ENCODE results near the gene WASL.
"Not testable (repeated sequence)": the region's sequence is repeated elsewhere in the genome, so short reads cannot be mapped to it uniquely, and the experiment has no call there.

WASL gene

DNA sequence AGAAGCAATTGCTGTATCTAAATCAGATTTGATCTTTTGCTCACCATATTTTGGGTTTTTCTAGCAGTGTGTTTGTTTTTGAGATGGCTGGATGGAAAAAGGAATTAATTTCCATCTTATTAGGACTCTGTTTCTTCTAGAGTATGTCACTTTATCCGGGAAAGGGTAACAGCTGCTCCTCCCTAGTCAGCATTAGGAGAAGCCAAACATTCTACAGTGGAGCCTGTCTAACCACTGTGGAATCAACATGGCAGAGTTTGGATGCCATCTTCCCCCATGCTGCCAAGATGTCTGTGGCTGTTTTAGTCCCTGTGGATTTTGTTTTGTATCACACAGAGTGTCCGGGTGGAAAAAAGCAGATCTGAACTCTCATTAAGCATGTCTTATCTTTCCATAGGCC lies 109.2 kb downstream of the WASL start:
- peaks cover 2 to 31% (median 23%) of the 10 kb centered on the region in 5 donors for H3K4me1 ChIP-seq (ENCODE audit: control insufficient read depth in 5 of 5, insufficient read depth in 5 of 5, low read length in 5 of 5)
- H3K27me3 ChIP-seq (ENCODE audit: control insufficient read depth in 5 of 5, insufficient read depth in 4 of 5, low read length in 5 of 5) = no peaks in the 10 kb centered on the region
- no peaks in the 10 kb centered on the region for H3K9me3 ChIP-seq (ENCODE audit: control insufficient read depth in 5 of 5, low read length in 5 of 5)
- no peak overlapping the region for H3K9ac ChIP-seq (ENCODE audit: low read length in 5 of 5)
- no peak overlapping the region for H3K4me3 ChIP-seq (ENCODE audit: low read depth in 1 of 5, low read length in 5 of 5)
- no peaks in the 10 kb centered on the region for H3K36me3 ChIP-seq (ENCODE audit: control insufficient read depth in 5 of 5, insufficient read depth in 5 of 5, low read length in 5 of 5)
- no peak overlapping the region for H3K27ac ChIP-seq (ENCODE audit: low read depth, low read length)

DNA sequence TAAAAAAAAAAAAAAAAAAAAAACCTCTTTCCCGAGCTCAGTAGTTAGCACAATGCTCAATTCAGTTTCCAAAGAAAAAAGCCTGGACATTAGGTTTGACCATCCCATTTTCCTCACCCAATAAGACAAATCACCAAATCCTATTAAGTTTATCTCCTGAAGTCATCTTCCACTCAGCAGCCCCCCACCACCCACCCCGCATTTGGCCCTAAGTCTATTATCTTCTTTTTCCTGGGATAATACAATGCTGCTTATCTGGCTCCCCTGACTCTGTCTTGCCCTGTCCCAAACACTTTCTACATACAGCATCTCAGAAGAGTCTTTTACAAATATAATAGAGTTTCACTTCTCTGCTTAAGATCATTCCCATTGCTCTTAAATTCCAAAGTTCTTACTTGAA lies 110.9 kb downstream of the WASL start:
- H3K36me3 ChIP-seq (ENCODE audit: control insufficient read depth in 5 of 5, insufficient read depth in 5 of 5, low read length in 5 of 5) = no peaks in the 10 kb centered on the region
- H3K9ac ChIP-seq (ENCODE audit: low read length in 5 of 5) = no peak overlapping the region
- H3K27ac ChIP-seq (ENCODE audit: low read depth, low read length) = no peak overlapping the region
- H3K4me1 ChIP-seq (ENCODE audit: control insufficient read depth in 5 of 5, insufficient read depth in 5 of 5, low read length in 5 of 5) = peaks cover 0 to 14% (median 7%) of the 10 kb centered on the region in 5 donors
- no peaks in the 10 kb centered on the region for H3K27me3 ChIP-seq (ENCODE audit: control insufficient read depth in 5 of 5, insufficient read depth in 4 of 5, low read length in 5 of 5)
- H3K9me3 ChIP-seq (ENCODE audit: control insufficient read depth in 5 of 5, low read length in 5 of 5) = no peaks in the 10 kb centered on the region
- H3K4me3 ChIP-seq (ENCODE audit: low read depth in 1 of 5, low read length in 5 of 5) = no peak overlapping the region

- no peaks in the 10 kb centered on the region for H3K36me3 ChIP-seq (ENCODE audit: control insufficient read depth in 5 of 5, insufficient read depth in 5 of 5, low read length in 5 of 5)
These were observed 111.6 kb downstream of the WASL start for GRCh38 chr7:123637203-123637602.

GRCh38 chr7:123635551-123636359 lies 113.0 kb downstream of the WASL start:
- no peaks in the 10 kb centered on the region for H3K36me3 ChIP-seq (ENCODE audit: control insufficient read depth in 5 of 5, insufficient read depth in 5 of 5, low read length in 5 of 5)
- H3K27me3 ChIP-seq (ENCODE audit: control insufficient read depth in 5 of 5, insufficient read depth in 4 of 5, low read length in 5 of 5) = no peaks in the 10 kb centered on the region
- no peak overlapping the region for H3K27ac ChIP-seq (ENCODE audit: low read depth, low read length)
- H3K4me3 ChIP-seq (ENCODE audit: low read depth in 1 of 5, low read length in 5 of 5) = no peak overlapping the region
- H3K4me1 ChIP-seq (ENCODE audit: control insufficient read depth in 5 of 5, insufficient read depth in 5 of 5, low read length in 5 of 5) = peaks cover 0 to 3% (median 0%) of the 10 kb centered on the region in 5 donors
- H3K9ac ChIP-seq (ENCODE audit: low read length in 5 of 5) = no peak overlapping the region
- no peaks in the 10 kb centered on the region for H3K9me3 ChIP-seq (ENCODE audit: control insufficient read depth in 5 of 5, low read length in 5 of 5)

More at GRCh38 chr7:123637203-123637602, 111.6 kb downstream of the WASL start:
- no peaks in the 10 kb centered on the region for H3K9me3 ChIP-seq (ENCODE audit: control insufficient read depth in 5 of 5, low read length in 5 of 5)
- no peak overlapping the region for H3K27ac ChIP-seq (ENCODE audit: low read depth, low read length)
- no peak overlapping the region for H3K4me3 ChIP-seq (ENCODE audit: low read depth in 1 of 5, low read length in 5 of 5)
- H3K27me3 ChIP-seq (ENCODE audit: control insufficient read depth in 5 of 5, insufficient read depth in 4 of 5, low read length in 5 of 5) = no peaks in the 10 kb centered on the region
- no peak overlapping the region for H3K9ac ChIP-seq (ENCODE audit: low read length in 5 of 5)
- peaks cover 0 to 9% (median 4%) of the 10 kb centered on the region in 5 donors for H3K4me1 ChIP-seq (ENCODE audit: control insufficient read depth in 5 of 5, insufficient read depth in 5 of 5, low read length in 5 of 5)

DNA sequence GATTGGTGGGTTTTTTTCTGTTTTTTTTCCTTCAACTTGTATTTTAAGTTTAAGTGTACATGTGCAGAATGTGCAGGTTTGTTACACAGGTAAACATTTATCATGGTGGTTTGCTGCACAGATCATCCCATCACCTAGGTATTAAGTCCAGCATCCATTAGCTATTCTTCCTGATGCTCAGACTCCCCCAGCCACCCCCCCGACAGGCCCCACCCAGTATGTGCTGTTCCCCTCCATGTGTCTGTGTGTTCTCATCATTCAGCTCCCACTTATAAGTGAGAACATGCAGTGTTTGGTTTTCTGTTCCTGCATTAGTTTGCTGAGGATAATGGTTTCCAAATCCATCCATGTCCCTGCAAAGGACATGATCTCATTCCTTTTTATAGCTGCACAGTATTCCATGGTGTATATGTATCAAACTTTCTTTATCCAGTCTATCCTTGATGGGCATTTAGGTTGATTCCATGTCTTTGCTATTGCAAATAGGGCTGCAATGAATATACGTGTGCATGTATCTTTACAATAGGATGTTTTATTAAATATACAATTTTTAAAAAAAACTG lies 114.7 kb downstream of the WASL start:
- not testable (repeated sequence) for H3K27ac ChIP-seq (ENCODE audit: low read depth, low read length); H3K4me1 ChIP-seq (ENCODE audit: control insufficient read depth in 5 of 5, insufficient read depth in 5 of 5, low read length in 5 of 5); H3K27me3 ChIP-seq (ENCODE audit: control insufficient read depth in 5 of 5, insufficient read depth in 4 of 5, low read length in 5 of 5)

DNA sequence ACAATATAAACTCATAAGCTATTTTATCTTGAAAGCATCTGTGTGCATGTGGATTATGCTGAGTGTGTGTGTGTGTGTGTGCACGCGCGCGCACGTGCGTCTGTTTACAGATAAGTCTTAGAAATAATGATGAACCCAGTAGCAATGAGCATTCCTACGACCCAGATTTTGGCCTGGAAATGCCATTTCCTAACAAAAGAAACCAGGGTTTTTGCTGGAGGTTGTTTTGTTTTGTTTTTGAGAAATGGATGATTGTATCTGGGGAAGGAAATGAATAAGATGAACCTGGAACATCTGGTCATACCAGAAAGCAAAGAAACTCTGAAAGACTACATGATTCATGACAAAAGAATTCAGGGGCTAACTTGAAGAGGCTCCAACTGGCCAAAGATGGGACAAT lies 115.2 kb downstream of the WASL start:
- no peak overlapping the region for H3K4me3 ChIP-seq (ENCODE audit: low read depth in 1 of 5, low read length in 5 of 5)
- no peak overlapping the region for H3K27ac ChIP-seq (ENCODE audit: low read depth, low read length)
- H3K4me1 ChIP-seq (ENCODE audit: control insufficient read depth in 5 of 5, insufficient read depth in 5 of 5, low read length in 5 of 5) = peaks cover 0 to 3% (median 0%) of the 10 kb centered on the region in 5 donors

More for the DNA sequence above, 114.7 kb downstream of the WASL start:
- not testable (repeated sequence) for H3K36me3 ChIP-seq (ENCODE audit: control insufficient read depth in 5 of 5, insufficient read depth in 5 of 5, low read length in 5 of 5); H3K9ac ChIP-seq (ENCODE audit: low read length in 5 of 5); H3K4me3 ChIP-seq (ENCODE audit: low read depth in 1 of 5, low read length in 5 of 5); H3K9me3 ChIP-seq (ENCODE audit: control insufficient read depth in 5 of 5, low read length in 5 of 5)

GRCh38 chr7:123632808-123633207 lies 116.0 kb downstream of the WASL start:
- Histone ChIP-seq H3K9me3 (ENCODE audit: control insufficient read depth in 5 of 5, low read length in 5 of 5) (no peaks in the 10 kb centered on the region), H3K9ac (ENCODE audit: low read length in 5 of 5) (no peak overlapping the region), H3K4me1 (ENCODE audit: control insufficient read depth in 5 of 5, insufficient read depth in 5 of 5, low read length in 5 of 5) (peaks cover 0 to 3% (median 0%) of the 10 kb centered on the region in 5 donors), H3K36me3 (ENCODE audit: control insufficient read depth in 5 of 5, insufficient read depth in 5 of 5, low read length in 5 of 5) (no peaks in the 10 kb centered on the region), H3K27ac (ENCODE audit: low read depth, low read length) (no peak overlapping the region), H3K27me3 (ENCODE audit: control insufficient read depth in 5 of 5, insufficient read depth in 4 of 5, low read length in 5 of 5) (no peaks in the 10 kb centered on the region), H3K4me3 (ENCODE audit: low read depth in 1 of 5, low read length in 5 of 5) (no peak overlapping the region)

More for the DNA sequence above, 115.2 kb downstream of the WASL start:
- no peaks in the 10 kb centered on the region for H3K9me3 ChIP-seq (ENCODE audit: control insufficient read depth in 5 of 5, low read length in 5 of 5)
- H3K36me3 ChIP-seq (ENCODE audit: control insufficient read depth in 5 of 5, insufficient read depth in 5 of 5, low read length in 5 of 5) = no peaks in the 10 kb centered on the region
- H3K27me3 ChIP-seq (ENCODE audit: control insufficient read depth in 5 of 5, insufficient read depth in 4 of 5, low read length in 5 of 5) = no peaks in the 10 kb centered on the region
- no peak overlapping the region for H3K9ac ChIP-seq (ENCODE audit: low read length in 5 of 5)

All from subcutaneous abdominal adipose tissue (tissue), 5 donors.